ENCODE measurements around the gene PUDP. TPM values are rescaled to one million over a fixed set of nuclear protein-coding genes. Genes with fewer than 3 reads are reported as not detected.
A peak's percentile ranks its signal among the peaks of the same experiment; 100 is the strongest.

Gene PUDP
- polyA plus RNA-seq, 2 donors = 3.2 to 8.8 TPM

DNA sequence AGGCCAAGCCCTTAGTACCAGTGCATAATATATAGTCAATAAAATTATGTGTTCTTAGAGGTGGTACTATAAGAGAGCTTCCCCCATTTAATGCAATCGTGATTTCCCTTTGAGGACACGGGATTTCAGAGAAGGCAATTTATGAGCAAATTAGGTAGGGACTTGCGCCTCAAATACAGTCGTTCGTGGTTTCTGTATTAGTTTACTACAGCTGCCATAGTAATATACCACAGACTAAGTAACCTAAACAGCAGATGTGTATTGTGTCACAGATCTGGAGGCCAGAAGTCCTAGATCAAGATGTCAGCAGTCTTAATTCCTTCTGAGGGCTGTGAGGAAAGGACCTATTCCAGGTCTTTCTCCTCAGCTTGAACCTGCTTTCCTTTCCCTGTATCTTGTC, 1.5 kb upstream of the PUDP start:
- Histone ChIP-seq H3K4me3 (ENCODE audit: low read depth in 1 of 2, low read length in 2 of 2) (no peak overlapping the region), H3K27ac (ENCODE audit: low read depth in 2 of 2, low read length in 1 of 2) (no peak overlapping the region), H3K27me3 (ENCODE audit: control insufficient read depth in 1 of 2, insufficient read depth in 2 of 2, low read length in 2 of 2) (no peaks in the 10 kb centered on the region), H3K4me1 (ENCODE audit: control insufficient read depth in 2 of 2, insufficient read depth in 2 of 2, low read length in 1 of 2) (no peaks in the 10 kb centered on the region), H3K9me3 (ENCODE audit: control insufficient read depth in 2 of 2, insufficient read depth in 1 of 2, low read depth in 1 of 2, low read length in 1 of 2) (no peaks in the 10 kb centered on the region), H3K36me3 (ENCODE audit: control insufficient read depth in 2 of 2, insufficient read depth in 2 of 2, low read length in 1 of 2) (no peaks in the 10 kb centered on the region)
- 76 to 83% methylated on average over 5 of the region's 5 CpGs for WGBS, 2 donors

GRCh38 chrX:7147413-7147977, 458 bp downstream of the PUDP start, which contains the start of gene STS:
Gene STS (plus strand): TSS chrX:7147712. CDS start chrX:7253200, 105,488 bp downstream.
- H3K4me1 ChIP-seq (ENCODE audit: control insufficient read depth in 2 of 2, insufficient read depth in 2 of 2, low read length in 1 of 2) = no peaks in the 10 kb centered on the region

GRCh38 chrX:7146703-7147412, 1.1 kb downstream of the PUDP start:
- no peaks in the 10 kb centered on the region for H3K4me1 ChIP-seq (ENCODE audit: control insufficient read depth in 2 of 2, insufficient read depth in 2 of 2, low read length in 1 of 2)
- H3K27me3 ChIP-seq (ENCODE audit: control insufficient read depth in 1 of 2, insufficient read depth in 2 of 2, low read length in 2 of 2) = no peaks in the 10 kb centered on the region
- H3K27ac ChIP-seq (ENCODE audit: low read depth in 2 of 2, low read length in 1 of 2) = peak overlapping the region; percentile 63 to 91
- 14 to 21% methylated on average over 13 of the region's 13 CpGs for WGBS, 2 donors
- no peaks in the 10 kb centered on the region for H3K9me3 ChIP-seq (ENCODE audit: control insufficient read depth in 2 of 2, insufficient read depth in 1 of 2, low read depth in 1 of 2, low read length in 1 of 2)
- peak overlapping the region; percentile 80 to 89 for H3K4me3 ChIP-seq (ENCODE audit: low read depth in 1 of 2, low read length in 2 of 2)
- H3K36me3 ChIP-seq (ENCODE audit: control insufficient read depth in 2 of 2, insufficient read depth in 2 of 2, low read length in 1 of 2) = no peaks in the 10 kb centered on the region

More at GRCh38 chrX:7147413-7147977, 458 bp downstream of the PUDP start, which contains the start of gene STS:
- no peaks in the 10 kb centered on the region for H3K9me3 ChIP-seq (ENCODE audit: control insufficient read depth in 2 of 2, insufficient read depth in 1 of 2, low read depth in 1 of 2, low read length in 1 of 2)
- H3K4me3 ChIP-seq (ENCODE audit: low read depth in 1 of 2, low read length in 2 of 2) = peak within 1 kb of the TSS; percentile 80 to 89
- 1% methylated on average over 48 to 61 of the region's 61 CpGs for WGBS, 2 donors
- peak within 1 kb of the TSS; percentile 91 to 95 for H3K27ac ChIP-seq (ENCODE audit: low read depth in 2 of 2, low read length in 1 of 2)
- no peaks in the 10 kb centered on the region for H3K27me3 ChIP-seq (ENCODE audit: control insufficient read depth in 1 of 2, insufficient read depth in 2 of 2, low read length in 2 of 2)
- no peaks in the 10 kb centered on the region for H3K36me3 ChIP-seq (ENCODE audit: control insufficient read depth in 2 of 2, insufficient read depth in 2 of 2, low read length in 1 of 2)

- no peaks in the 10 kb centered on the region for H3K9me3 ChIP-seq (ENCODE audit: control insufficient read depth in 2 of 2, insufficient read depth in 1 of 2, low read depth in 1 of 2, low read length in 1 of 2)
- H3K27ac ChIP-seq (ENCODE audit: low read depth in 2 of 2, low read length in 1 of 2) = no peak overlapping the region
- no peak overlapping the region for H3K4me3 ChIP-seq (ENCODE audit: low read depth in 1 of 2, low read length in 2 of 2)
- no peaks in the 10 kb centered on the region for H3K27me3 ChIP-seq (ENCODE audit: control insufficient read depth in 1 of 2, insufficient read depth in 2 of 2, low read length in 2 of 2)
- H3K4me1 ChIP-seq (ENCODE audit: control insufficient read depth in 2 of 2, insufficient read depth in 2 of 2, low read length in 1 of 2) = no peaks in the 10 kb centered on the region
- H3K36me3 ChIP-seq (ENCODE audit: control insufficient read depth in 2 of 2, insufficient read depth in 2 of 2, low read length in 1 of 2) = no peaks in the 10 kb centered on the region
- WGBS, 2 donors = 73 to 77% methylated on average over 3 of the region's 3 CpGs
Measured at GRCh38 chrX:7146020-7146702, 1.8 kb downstream of the PUDP start.

- H3K4me1 ChIP-seq (ENCODE audit: control insufficient read depth in 2 of 2, insufficient read depth in 2 of 2, low read length in 1 of 2) = no peaks in the 10 kb centered on the region
- no peaks in the 10 kb centered on the region for H3K27me3 ChIP-seq (ENCODE audit: control insufficient read depth in 1 of 2, insufficient read depth in 2 of 2, low read length in 2 of 2)
- no peak overlapping the region for H3K27ac ChIP-seq (ENCODE audit: low read depth in 2 of 2, low read length in 1 of 2)
- H3K4me3 ChIP-seq (ENCODE audit: low read depth in 1 of 2, low read length in 2 of 2) = no peak overlapping the region
- WGBS, 2 donors = 15 to 23% methylated on average over 3 of the region's 3 CpGs
- no peaks in the 10 kb centered on the region for H3K9me3 ChIP-seq (ENCODE audit: control insufficient read depth in 2 of 2, insufficient read depth in 1 of 2, low read depth in 1 of 2, low read length in 1 of 2)
- H3K36me3 ChIP-seq (ENCODE audit: control insufficient read depth in 2 of 2, insufficient read depth in 2 of 2, low read length in 1 of 2) = no peaks in the 10 kb centered on the region
Measured at GRCh38 chrX:7145454-7145853, 2.5 kb downstream of the PUDP start.

GRCh38 chrX:7143941-7144525, 3.9 kb downstream of the PUDP start:
- Histone ChIP-seq H3K9me3 (ENCODE audit: control insufficient read depth in 2 of 2, insufficient read depth in 1 of 2, low read depth in 1 of 2, low read length in 1 of 2) (no peaks in the 10 kb centered on the region), H3K4me3 (ENCODE audit: low read depth in 1 of 2, low read length in 2 of 2) (no peak overlapping the region), H3K36me3 (ENCODE audit: control insufficient read depth in 2 of 2, insufficient read depth in 2 of 2, low read length in 1 of 2) (no peaks in the 10 kb centered on the region), H3K4me1 (ENCODE audit: control insufficient read depth in 2 of 2, insufficient read depth in 2 of 2, low read length in 1 of 2) (no peaks in the 10 kb centered on the region), H3K27me3 (ENCODE audit: control insufficient read depth in 1 of 2, insufficient read depth in 2 of 2, low read length in 2 of 2) (no peaks in the 10 kb centered on the region), H3K27ac (ENCODE audit: low read depth in 2 of 2, low read length in 1 of 2) (no peak overlapping the region)
- WGBS, 2 donors = 86 to 87% methylated on average over 8 of the region's 8 CpGs

GRCh38 chrX:7143076-7143475, 4.9 kb downstream of the PUDP start:
- Histone ChIP-seq H3K27ac (ENCODE audit: low read depth in 2 of 2, low read length in 1 of 2) (no peak overlapping the region), H3K4me3 (ENCODE audit: low read depth in 1 of 2, low read length in 2 of 2) (no peak overlapping the region), H3K4me1 (ENCODE audit: control insufficient read depth in 2 of 2, insufficient read depth in 2 of 2, low read length in 1 of 2) (no peaks in the 10 kb centered on the region), H3K9me3 (ENCODE audit: control insufficient read depth in 2 of 2, insufficient read depth in 1 of 2, low read depth in 1 of 2, low read length in 1 of 2) (no peaks in the 10 kb centered on the region), H3K36me3 (ENCODE audit: control insufficient read depth in 2 of 2, insufficient read depth in 2 of 2, low read length in 1 of 2) (no peaks in the 10 kb centered on the region), H3K27me3 (ENCODE audit: control insufficient read depth in 1 of 2, insufficient read depth in 2 of 2, low read length in 2 of 2) (no peaks in the 10 kb centered on the region)
- 97 to 100% methylated on average over 1 of the region's 1 CpG for WGBS, 2 donors

DNA sequence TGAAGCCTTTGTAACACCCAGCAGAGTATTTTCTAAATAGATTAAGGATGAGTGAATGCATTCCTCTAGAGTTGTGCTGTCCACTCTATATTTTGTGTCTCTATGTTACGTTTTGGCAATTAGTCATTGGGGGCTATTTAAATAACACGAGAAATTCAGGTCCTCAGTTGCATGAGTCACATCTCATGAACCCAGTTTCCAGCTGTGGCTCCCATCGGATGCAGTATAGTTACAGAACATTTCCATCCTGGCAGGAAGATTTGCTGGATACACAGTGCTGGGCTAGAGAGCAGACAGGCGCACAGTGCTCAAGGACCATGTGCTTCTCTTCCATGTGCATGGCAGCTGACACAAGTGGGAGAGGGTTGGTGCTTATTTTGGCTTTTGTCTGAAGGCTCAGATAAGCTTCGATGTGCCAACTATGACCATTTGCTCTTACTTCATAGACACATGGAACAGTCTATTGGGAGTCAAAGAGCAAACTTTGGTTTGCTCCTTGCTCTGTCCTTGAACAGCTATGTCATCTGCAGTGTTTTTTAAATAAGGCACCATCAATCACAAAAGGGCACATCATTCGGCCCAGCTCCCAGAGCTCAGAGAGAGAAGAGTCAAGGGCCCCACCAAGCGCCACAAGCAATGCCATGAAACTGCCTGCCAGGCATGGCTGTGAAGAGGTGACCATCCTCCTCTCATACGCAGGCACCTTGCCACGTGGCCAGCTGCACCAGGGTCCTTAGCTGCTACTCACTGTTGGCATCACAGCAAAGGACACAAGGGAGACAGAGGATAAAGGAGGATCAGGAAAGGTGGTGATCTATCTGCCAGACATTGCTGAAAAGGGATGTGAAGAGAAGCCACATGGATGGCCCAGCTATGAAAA, 8.5 kb downstream of the PUDP start:
- Histone ChIP-seq H3K4me1 (ENCODE audit: control insufficient read depth in 2 of 2, insufficient read depth in 2 of 2, low read length in 1 of 2) (no peaks in the 10 kb centered on the region), H3K27ac (ENCODE audit: low read depth in 2 of 2, low read length in 1 of 2) (no peak overlapping the region), H3K9me3 (ENCODE audit: control insufficient read depth in 2 of 2, insufficient read depth in 1 of 2, low read depth in 1 of 2, low read length in 1 of 2) (no peaks in the 10 kb centered on the region), H3K36me3 (ENCODE audit: control insufficient read depth in 2 of 2, insufficient read depth in 2 of 2, low read length in 1 of 2) (no peaks in the 10 kb centered on the region), H3K27me3 (ENCODE audit: control insufficient read depth in 1 of 2, insufficient read depth in 2 of 2, low read length in 2 of 2) (no peaks in the 10 kb centered on the region), H3K4me3 (ENCODE audit: low read depth in 1 of 2, low read length in 2 of 2) (no peak overlapping the region)
- WGBS, 2 donors = 83 to 89% methylated on average over 9 of the region's 9 CpGs

- 90 to 94% methylated on average over 2 of the region's 2 CpGs for WGBS, 2 donors
Measured at GRCh38 chrX:7134981-7135380, 13.0 kb downstream of the PUDP start.

More at GRCh38 chrX:7134981-7135380, 13.0 kb downstream of the PUDP start:
- Histone ChIP-seq H3K4me3 (ENCODE audit: low read depth in 1 of 2, low read length in 2 of 2) (no peak overlapping the region), H3K4me1 (ENCODE audit: control insufficient read depth in 2 of 2, insufficient read depth in 2 of 2, low read length in 1 of 2) (peaks cover 2 to 5% of the 10 kb centered on the region in 2 donors), H3K9me3 (ENCODE audit: control insufficient read depth in 2 of 2, insufficient read depth in 1 of 2, low read depth in 1 of 2, low read length in 1 of 2) (no peaks in the 10 kb centered on the region), H3K36me3 (ENCODE audit: control insufficient read depth in 2 of 2, insufficient read depth in 2 of 2, low read length in 1 of 2) (no peaks in the 10 kb centered on the region), H3K27me3 (ENCODE audit: control insufficient read depth in 1 of 2, insufficient read depth in 2 of 2, low read length in 2 of 2) (no peaks in the 10 kb centered on the region), H3K27ac (ENCODE audit: low read depth in 2 of 2, low read length in 1 of 2) (no peak overlapping the region)

All from esophagus (tissue), 2 donors.